ENCODE results near the gene CMYA5.

- no peak for TF ChIP-seq CTCF (IDR thresholded peaks at IDR 0.05 in 2 of 3, conservative IDR thresholded peaks at IDR 0.05 in 1 of 3; ENCODE audit: borderline replicate concordance in 1 of 3, insufficient read depth in 1 of 3, low read depth in 2 of 3, low read length in 2 of 3)
- no peak for TF ChIP-seq ZNF274 (IDR thresholded peaks at IDR 0.05; ENCODE audit: low read depth, low read length)
- TF ChIP-seq YY1 (IDR thresholded peaks at IDR 0.05; ENCODE audit: extremely low read depth, insufficient replicate concordance, low read depth, low read length), result no peak
- TF ChIP-seq POLR2A (IDR thresholded peaks at IDR 0.05; ENCODE audit: borderline replicate concordance, extremely low read depth, insufficient read depth, insufficient read length), result no peak
- TF ChIP-seq JUND (IDR thresholded peaks at IDR 0.05), result no peak
- no peak for TF ChIP-seq EZH2 (IDR thresholded peaks at IDR 0.05)
- TF ChIP-seq CBX3 (IDR thresholded peaks at IDR 0.05; ENCODE audit: low read depth), result no peak
- no peak for TF ChIP-seq POLR2AphosphoS5 (IDR thresholded peaks at IDR 0.05; ENCODE audit: low read depth, low read length)
- TF ChIP-seq EZH2phosphoT487 (IDR thresholded peaks at IDR 0.05; ENCODE audit: borderline replicate concordance), result no peak
- no peak for TF ChIP-seq RAD21 (IDR thresholded peaks at IDR 0.05; ENCODE audit: low read depth)
- no peak for TF ChIP-seq SP1 (IDR thresholded peaks at IDR 0.05; ENCODE audit: low read depth)
- no peak for TF ChIP-seq ZBTB33 (IDR thresholded peaks at IDR 0.05; ENCODE audit: extremely low read depth, insufficient replicate concordance, low read length)
These were observed 85.2 kb downstream of the CMYA5 start for GRCh38 chr5:79774855-79775237.

All from HCT116 (cell line).